Natural killer cell (primary cell): ENCODE measurements around the gene DTNB. TPM values are rescaled to one million over a fixed set of nuclear protein-coding genes. Genes with fewer than 3 reads are reported as not detected.
"Not testable (repeated sequence)": the region's sequence is repeated elsewhere in the genome, so short reads cannot be mapped to it uniquely, and the experiment has no call there.

Source experiments
- ATAC-seq, 3 donors: fragments of 150-1000 bp in 2 of 3; fragments of 200-7000 bp in 1 of 3; cut with Tn5 transposase; 1 replicate in 1 of 3; 2 replicates in 2 of 3; pipeline ENCODE4 v1.10.0; 2021; ENCODE audit warnings: mild to moderate bottlenecking in 2 of 3, moderate library complexity in 2 of 3
- DNase-seq, 2 donors: peaks; one replicate each; pipeline versions ENCODE4 v3.0.0 to v3.0.0-alpha.2; 2013 to 2021; ENCODE audit warnings: mixed read lengths in 1 of 2
- H3K27ac ChIP-seq: one replicate; pipeline ENCODE4 v1.5.1; 2013; ENCODE audit warnings: mild to moderate bottlenecking, low read length
- H3K27me3 ChIP-seq: one replicate; pipeline ENCODE4 v1.6.1; 2013; ENCODE audit warnings: low read length; ENCODE audit not compliant: control insufficient read depth, insufficient read depth
- H3K36me3 ChIP-seq: one replicate; pipeline ENCODE4 v1.6.1; 2013; ENCODE audit warnings: low read length; ENCODE audit not compliant: control insufficient read depth, insufficient read depth
- H3K4me1 ChIP-seq: one replicate; pipeline ENCODE4 v1.6.1; 2013; ENCODE audit warnings: low read length; ENCODE audit not compliant: control insufficient read depth, insufficient read depth
- H3K4me3 ChIP-seq: one replicate; pipeline ENCODE4 v1.5.1; 2013; ENCODE audit warnings: low read length
- H3K9me3 ChIP-seq: one replicate; pipeline ENCODE4 v1.6.1; 2013; ENCODE audit warnings: low read length; ENCODE audit not compliant: control insufficient read depth, insufficient read depth
- H3K27ac Mint-ChIP-seq, 2 donors: one replicate each; pipeline ENCODE4 v1.8.0; 2022; ENCODE audit warnings: mild to moderate bottlenecking in 2 of 2, mixed read lengths in 2 of 2, moderate library complexity in 1 of 2
- H3K27me3 Mint-ChIP-seq, 2 donors: one replicate each; pipeline ENCODE4 v1.8.0; 2022; ENCODE audit warnings: low read depth in 2 of 2, mixed read lengths in 2 of 2
- H3K36me3 Mint-ChIP-seq: one replicate; pipeline ENCODE4 v1.8.0; 2022; ENCODE audit warnings: mixed read lengths
- H3K4me1 Mint-ChIP-seq, 2 donors: one replicate each; pipeline ENCODE4 v1.8.0; 2022; ENCODE audit warnings: mixed read lengths in 2 of 2
- H3K4me3 Mint-ChIP-seq: one replicate; pipeline ENCODE4 v1.8.0; 2022; ENCODE audit warnings: mild to moderate bottlenecking, moderate library complexity, mixed read lengths
- H3K9me3 Mint-ChIP-seq, 2 donors: one replicate each; pipeline ENCODE4 v1.8.0; 2022; ENCODE audit warnings: mixed read lengths in 2 of 2
- WGBS: methylation state at CpG from one replicate; pipeline ENCODE4 v1.1.7; 2013; ENCODE audit warnings: missing lambda C conversion rate; ENCODE audit not compliant: insufficient coverage; 5-methylcytosine and 5-hydroxymethylcytosine counted together
- intact Hi-C: fragments of 100-400 bp; cut with micrococcal nuclease; formaldehyde crosslinking; loops from one replicate; pipeline ENCODE4 v1.14.2; 2022
- total RNA-seq, 4 donors: library from RNA; stranded (reverse); fragments of 120-200 nt in 1 of 4; gene quantifications; one replicate each; pipeline versions ENCODE4 v1.2.3 to v1.2.4, GENCODE V29; 2013 to 2022
- TF ChIP-seq, protein P1 (sequence below): fragments of 200-600 bp; IDR thresholded peaks from one replicate; pipeline ENCODE4 v1.8.0; 2022; ENCODE audit warnings: antibody characterized with exemption

The DTNB gene
- total RNA-seq, 3 donors from 2014 or later (not counting 1 experiment from before 2014, with no cell fraction given): 20.8 to 33.7 (median 23.6) TPM

DNA sequence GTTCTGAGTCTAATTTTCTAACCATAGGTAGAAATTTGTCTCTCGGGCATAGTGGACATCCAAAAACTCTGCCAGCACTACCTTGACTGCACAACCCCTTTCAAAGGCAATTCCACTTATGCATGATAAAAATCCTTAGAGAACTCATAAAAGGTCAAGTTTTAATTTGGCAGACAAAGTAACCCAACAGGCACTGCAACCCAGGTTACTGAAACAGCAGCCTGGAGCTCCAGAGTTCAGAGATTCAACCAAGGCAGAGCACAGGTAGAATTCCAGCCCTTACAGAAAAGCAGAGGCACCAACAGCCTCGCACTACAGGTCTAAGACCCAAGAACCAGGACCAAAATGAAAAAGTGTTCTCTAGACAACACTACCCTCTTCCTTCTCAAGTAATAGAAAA, 1.8 kb downstream of the DTNB start:
- peaks cover 14 to 19% of the 10 kb centered on the region in 2 donors for H3K4me1 Mint-ChIP-seq
- H3K27me3 ChIP-seq: no peaks in the 10 kb centered on the region
- no peaks in the 10 kb centered on the region for H3K27me3 Mint-ChIP-seq
- peak overlapping the region in 1 of 2 donors; percentile 47 for H3K27ac Mint-ChIP-seq
- H3K36me3 Mint-ChIP-seq: no peaks in the 10 kb centered on the region
- intact Hi-C loops: loop anchor here (2.0 to 10.0 kb wide), 2 partner anchors 207 to 307 kb away; partner anchors contain the start of gene ASXL2
- ATAC-seq (no peak), DNase-seq (no peak)
- H3K4me3 ChIP-seq: no peak overlapping the region
- TF ChIP-seq, protein P1, sequence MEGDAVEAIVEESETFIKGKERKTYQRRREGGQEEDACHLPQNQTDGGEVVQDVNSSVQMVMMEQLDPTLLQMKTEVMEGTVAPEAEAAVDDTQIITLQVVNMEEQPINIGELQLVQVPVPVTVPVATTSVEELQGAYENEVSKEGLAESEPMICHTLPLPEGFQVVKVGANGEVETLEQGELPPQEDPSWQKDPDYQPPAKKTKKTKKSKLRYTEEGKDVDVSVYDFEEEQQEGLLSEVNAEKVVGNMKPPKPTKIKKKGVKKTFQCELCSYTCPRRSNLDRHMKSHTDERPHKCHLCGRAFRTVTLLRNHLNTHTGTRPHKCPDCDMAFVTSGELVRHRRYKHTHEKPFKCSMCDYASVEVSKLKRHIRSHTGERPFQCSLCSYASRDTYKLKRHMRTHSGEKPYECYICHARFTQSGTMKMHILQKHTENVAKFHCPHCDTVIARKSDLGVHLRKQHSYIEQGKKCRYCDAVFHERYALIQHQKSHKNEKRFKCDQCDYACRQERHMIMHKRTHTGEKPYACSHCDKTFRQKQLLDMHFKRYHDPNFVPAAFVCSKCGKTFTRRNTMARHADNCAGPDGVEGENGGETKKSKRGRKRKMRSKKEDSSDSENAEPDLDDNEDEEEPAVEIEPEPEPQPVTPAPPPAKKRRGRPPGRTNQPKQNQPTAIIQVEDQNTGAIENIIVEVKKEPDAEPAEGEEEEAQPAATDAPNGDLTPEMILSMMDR: no peak
- peak overlapping the region; percentile 88 for H3K4me3 Mint-ChIP-seq
- H3K36me3 ChIP-seq: no peaks in the 10 kb centered on the region
- H3K9me3 Mint-ChIP-seq: no peaks in the 10 kb centered on the region
- no peak overlapping the region for H3K27ac ChIP-seq
- H3K9me3 ChIP-seq: no peaks in the 10 kb centered on the region
- WGBS: 100% methylated on average over 2 of the region's 2 CpGs
- H3K4me1 ChIP-seq: peaks cover 17% of the 10 kb centered on the region

DNA sequence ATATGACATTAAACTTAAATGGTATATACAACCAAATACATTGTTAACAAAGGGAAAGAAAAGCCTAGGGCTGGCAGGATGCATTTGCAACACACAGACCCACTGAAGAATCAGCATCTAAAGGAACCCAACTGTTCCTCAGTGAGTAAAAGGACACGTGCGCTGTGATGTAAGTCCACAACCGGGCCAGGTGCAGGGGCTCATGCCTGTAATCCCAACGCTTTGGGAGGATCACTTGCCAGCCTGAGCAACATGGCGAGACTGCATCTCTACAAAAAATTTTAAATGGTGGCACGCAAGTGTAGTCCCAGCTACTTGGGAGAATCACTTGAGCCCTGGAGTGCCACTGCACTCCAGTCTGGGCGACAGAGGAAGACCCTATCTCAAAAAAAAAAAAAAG, 3.9 kb downstream of the DTNB start:
- Mint-ChIP-seq H3K27ac (no peak overlapping the region), H3K4me1 (peaks cover 19 to 23% of the 10 kb centered on the region in 2 donors), H3K27me3 (no peaks in the 10 kb centered on the region), H3K9me3 (no peaks in the 10 kb centered on the region), H3K4me3 (no peak overlapping the region), H3K36me3 (no peaks in the 10 kb centered on the region)
- Histone ChIP-seq H3K4me1 (peaks cover 17% of the 10 kb centered on the region), H3K27ac (no peak overlapping the region), H3K4me3 (no peak overlapping the region), H3K27me3 (no peaks in the 10 kb centered on the region), H3K36me3 (no peaks in the 10 kb centered on the region), H3K9me3 (no peaks in the 10 kb centered on the region)
- WGBS: 96% methylated on average over 7 of the region's 7 CpGs
- no peak for ATAC-seq
- TF ChIP-seq, protein P1: no peak
- intact Hi-C loops: no loop called here
- DNase-seq: no peak

DNA sequence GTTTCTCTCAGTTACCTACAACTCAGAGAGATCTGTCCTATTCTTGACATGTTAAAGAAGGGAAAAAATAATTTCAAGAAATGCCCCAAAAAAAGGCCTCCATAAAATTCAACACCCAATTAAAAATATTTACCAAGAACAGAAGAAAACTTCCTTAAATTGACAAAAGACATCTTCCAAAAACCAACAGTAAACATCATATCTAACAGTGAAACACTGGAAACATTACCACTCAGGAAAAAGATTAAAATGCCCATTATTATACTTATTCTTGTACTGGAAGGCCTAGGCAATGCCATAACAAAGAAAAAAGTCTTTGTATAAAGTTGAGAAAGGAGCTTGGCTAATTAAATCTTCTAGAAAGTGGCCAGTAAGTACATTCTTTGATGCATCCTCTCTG, 7.2 kb downstream of the DTNB start:
- H3K27ac ChIP-seq: no peak overlapping the region
- H3K9me3 ChIP-seq: no peaks in the 10 kb centered on the region
- ATAC-seq (no peak), DNase-seq (no peak)
- TF ChIP-seq, protein P1: no peak
- peaks cover 8 to 10% of the 10 kb centered on the region in 2 donors for H3K4me1 Mint-ChIP-seq
- H3K27ac Mint-ChIP-seq: no peak overlapping the region
- no peak overlapping the region for H3K4me3 ChIP-seq
- intact Hi-C loops: no loop called here
- H3K27me3 ChIP-seq: no peaks in the 10 kb centered on the region
- no peak overlapping the region for H3K4me3 Mint-ChIP-seq
- H3K27me3 Mint-ChIP-seq: peaks cover 0 to 1% of the 10 kb centered on the region in 2 donors
- H3K9me3 Mint-ChIP-seq: no peaks in the 10 kb centered on the region
- H3K36me3 Mint-ChIP-seq: no peaks in the 10 kb centered on the region
- H3K4me1 ChIP-seq: no peaks in the 10 kb centered on the region
- H3K36me3 ChIP-seq: no peaks in the 10 kb centered on the region

DNA sequence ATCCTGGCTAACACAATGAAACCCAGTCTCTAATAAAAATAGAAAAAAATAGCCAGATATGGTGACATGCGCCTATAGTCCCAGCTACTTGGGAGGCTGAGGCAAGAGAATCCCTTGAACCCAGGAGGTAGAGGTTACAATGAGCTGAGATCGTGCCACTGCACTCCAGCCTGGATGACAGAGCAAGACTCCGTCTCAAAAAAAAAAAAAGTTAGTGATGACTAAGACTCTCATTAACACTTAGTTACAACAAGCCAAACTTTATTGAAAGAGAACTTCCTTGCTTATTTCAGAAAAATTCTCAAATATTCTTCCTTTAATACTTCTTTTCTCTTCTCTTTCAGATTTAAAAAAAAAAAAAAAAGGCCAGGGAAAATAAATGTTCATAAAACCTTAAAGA, 7.9 kb downstream of the DTNB start:
- not testable (repeated sequence) for H3K4me3 Mint-ChIP-seq

More for the DNA sequence above, 7.9 kb downstream of the DTNB start:
- H3K4me1 ChIP-seq, H3K27ac Mint-ChIP-seq, intact Hi-C loops, DNase-seq, H3K27me3 Mint-ChIP-seq, H3K27ac ChIP-seq, ATAC-seq, H3K4me3 ChIP-seq, H3K9me3 Mint-ChIP-seq, H3K27me3 ChIP-seq, H3K36me3 Mint-ChIP-seq, H3K9me3 ChIP-seq, H3K36me3 ChIP-seq: not testable (repeated sequence)
- peaks cover 8 to 10% of the 10 kb centered on the region in 2 donors for H3K4me1 Mint-ChIP-seq
- 81% methylated on average over 3 of the region's 3 CpGs for WGBS
